ENCODE results near the gene EXOC3L4.

DNA sequence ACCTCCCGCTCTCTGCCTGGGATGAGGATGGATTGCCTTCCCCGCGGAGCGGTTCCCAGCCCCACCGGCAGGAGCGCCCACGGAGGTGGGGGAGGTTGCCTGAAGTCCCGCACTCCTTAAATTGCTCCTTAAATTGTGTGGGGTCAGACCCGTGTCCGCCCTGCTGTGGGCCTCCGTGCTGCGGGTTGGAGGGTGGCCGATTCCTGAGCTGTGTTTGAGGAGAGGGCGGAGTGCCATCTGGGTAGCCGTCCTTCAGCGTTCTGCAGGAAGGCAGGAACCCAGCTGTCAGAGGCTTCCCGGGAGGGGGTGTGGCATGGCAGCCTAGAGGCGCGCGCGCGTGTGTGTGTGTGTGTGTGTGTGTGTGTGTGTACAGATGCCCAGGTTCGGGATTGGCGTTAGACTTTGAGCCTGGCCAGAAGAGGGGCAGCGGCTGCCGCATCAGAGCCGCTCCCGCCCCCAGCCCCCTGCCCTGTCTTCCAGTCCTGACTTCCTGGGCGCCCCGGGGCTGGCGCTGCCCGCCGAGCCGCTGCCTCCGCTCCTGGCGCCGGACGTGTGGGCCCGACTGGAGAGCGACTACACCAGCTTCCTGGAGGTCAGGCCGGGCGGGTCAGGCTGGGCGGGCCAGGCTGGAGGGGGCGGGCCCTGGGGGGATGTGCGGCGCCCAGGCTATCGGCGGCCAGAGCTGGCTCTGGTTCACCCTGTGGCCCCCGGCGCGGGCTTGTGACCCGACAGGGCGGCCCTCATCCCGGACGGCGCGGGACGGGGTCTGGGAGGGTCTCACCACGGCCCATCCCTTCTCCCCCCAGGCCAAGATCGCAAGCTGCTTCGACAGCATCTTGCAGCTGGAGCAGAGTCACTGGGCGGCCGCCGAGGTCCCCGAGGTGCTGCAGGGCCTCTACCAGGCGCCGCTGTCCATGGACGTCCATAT lies 9.2 kb downstream of the EXOC3L4 start:
- no peak for TF ChIP-seq SIN3A (IDR thresholded peaks at IDR 0.05; ENCODE audit: borderline replicate concordance, insufficient read depth, low read length)
- TF ChIP-seq TAF1 (IDR thresholded peaks at IDR 0.05; ENCODE audit: borderline replicate concordance, insufficient read depth, low read length), result no peak
- no peak for TF ChIP-seq POLR2AphosphoS5 (IDR thresholded peaks at IDR 0.05; ENCODE audit: low read depth, low read length)
- no peak for TF ChIP-seq FOXP2 (optimal IDR thresholded peaks at IDR 0.05; ENCODE audit: borderline replicate concordance, extremely low read depth, extremely low read length, insufficient read depth)
- TF ChIP-seq, protein P1, sequence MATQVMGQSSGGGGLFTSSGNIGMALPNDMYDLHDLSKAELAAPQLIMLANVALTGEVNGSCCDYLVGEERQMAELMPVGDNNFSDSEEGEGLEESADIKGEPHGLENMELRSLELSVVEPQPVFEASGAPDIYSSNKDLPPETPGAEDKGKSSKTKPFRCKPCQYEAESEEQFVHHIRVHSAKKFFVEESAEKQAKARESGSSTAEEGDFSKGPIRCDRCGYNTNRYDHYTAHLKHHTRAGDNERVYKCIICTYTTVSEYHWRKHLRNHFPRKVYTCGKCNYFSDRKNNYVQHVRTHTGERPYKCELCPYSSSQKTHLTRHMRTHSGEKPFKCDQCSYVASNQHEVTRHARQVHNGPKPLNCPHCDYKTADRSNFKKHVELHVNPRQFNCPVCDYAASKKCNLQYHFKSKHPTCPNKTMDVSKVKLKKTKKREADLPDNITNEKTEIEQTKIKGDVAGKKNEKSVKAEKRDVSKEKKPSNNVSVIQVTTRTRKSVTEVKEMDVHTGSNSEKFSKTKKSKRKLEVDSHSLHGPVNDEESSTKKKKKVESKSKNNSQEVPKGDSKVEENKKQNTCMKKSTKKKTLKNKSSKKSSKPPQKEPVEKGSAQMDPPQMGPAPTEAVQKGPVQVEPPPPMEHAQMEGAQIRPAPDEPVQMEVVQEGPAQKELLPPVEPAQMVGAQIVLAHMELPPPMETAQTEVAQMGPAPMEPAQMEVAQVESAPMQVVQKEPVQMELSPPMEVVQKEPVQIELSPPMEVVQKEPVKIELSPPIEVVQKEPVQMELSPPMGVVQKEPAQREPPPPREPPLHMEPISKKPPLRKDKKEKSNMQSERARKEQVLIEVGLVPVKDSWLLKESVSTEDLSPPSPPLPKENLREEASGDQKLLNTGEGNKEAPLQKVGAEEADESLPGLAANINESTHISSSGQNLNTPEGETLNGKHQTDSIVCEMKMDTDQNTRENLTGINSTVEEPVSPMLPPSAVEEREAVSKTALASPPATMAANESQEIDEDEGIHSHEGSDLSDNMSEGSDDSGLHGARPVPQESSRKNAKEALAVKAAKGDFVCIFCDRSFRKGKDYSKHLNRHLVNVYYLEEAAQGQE (IDR thresholded peaks at IDR 0.05; ENCODE audit: insufficient read depth in 1 of 2, low read depth in 2 of 2, low read length in 2 of 2), result no peak
